ENCODE data around the gene WDSUB1.

GRCh38 chr2:159317392-159318088 lies 31.0 kb upstream of the WDSUB1 start:
- TF ChIP-seq CTCF (IDR thresholded peaks at IDR 0.05; ENCODE audit: low read depth, low read length, poor library complexity, severe bottlenecking) (no peak), EZH2phosphoT487 (IDR thresholded peaks at IDR 0.05; ENCODE audit: borderline replicate concordance, low read length) (no peak)
